K562 (cell line): ENCODE measurements around the gene SMG6. TPM values are rescaled to one million over a fixed set of nuclear protein-coding genes. Genes with fewer than 3 reads are reported as not detected.

ENCODE experiments used
- ATAC-seq: fragments of 200-7000 bp; cut with Tn5 transposase; 3 replicates; pipeline ENCODE4 v1.9.1; 2020; ENCODE audit warnings: moderate library complexity
- BruUV-seq: library from RNA; stranded (reverse); fragments of 400-500 nt; replicated peaks from 2 replicates; lab custom pipeline; 2021; lab: Mats Ljungman, UMichigan
- CTCF ChIA-PET: fragments of 300-600 bp; formaldehyde crosslinking; extraction: SDS; loops from one replicate; lab custom pipeline; 2021; ENCODE audit warnings: low intra/inter-chr PET ratio; lab: Yijun Ruan, JAX
- POLR2A ChIA-PET: fragments of 300-600, 350-650 bp; sonication (Branson Sonifier 250); formaldehyde crosslinking; extraction: SDS; loops from one replicate; lab custom pipeline; 2021; ENCODE audit warnings: antibody characterized with exemption, inconsistent platforms; lab: Yijun Ruan, JAX
- DNase-seq, 4 experiments: peaks; one replicate each; pipeline versions ENCODE4 v3.0.0 to v3.0.0-alpha.2; 2011 to 2018; ENCODE audit warnings: low spot score in 3 of 4, mixed read lengths in 3 of 4; ENCODE audit errors: extremely low read depth in 1 of 4
- FAIRE-seq: peaks from 2 replicates; lab custom pipeline; 2011; peaks lifted over from hg19 to GRCh38; lab: Jason Lieb, UNC
- H2AFZ ChIP-seq: 2 replicates; pipeline ENCODE4 v1.6.0; 2011; ENCODE audit warnings: low read depth, low read length, control low read depth, inconsistent platforms
- H3K27ac ChIP-seq: fragments of 200-600 bp; 3 replicates; pipeline ENCODE4 v1.8.0; 2011; ENCODE audit warnings: low read depth, mild to moderate bottlenecking, control low read depth, inconsistent platforms, low read length, moderate library complexity, mixed read lengths; ENCODE audit errors: extremely low read depth
- H3K27me3 ChIP-seq, 2 experiments: fragments of 300-600 bp in 1 of 2; 2 replicates in 1 of 2; 3 replicates in 1 of 2; pipeline versions ENCODE4 v1.6.0 to v1.8.0; 2011; ENCODE audit warnings: inconsistent platforms in 2 of 2, low read length in 2 of 2, mild to moderate bottlenecking in 1 of 2, mixed read lengths in 1 of 2, moderate library complexity in 1 of 2; ENCODE audit not compliant: control insufficient read depth in 2 of 2, insufficient read depth in 2 of 2
- H3K36me3 ChIP-seq: fragments of 300-600 bp; 3 replicates; pipeline ENCODE4 v1.8.0; 2011; ENCODE audit warnings: mild to moderate bottlenecking, low read length, inconsistent platforms; ENCODE audit not compliant: control insufficient read depth, insufficient read depth
- H3K4me1 ChIP-seq, 2 experiments: fragments of 200-600 bp in 1 of 2; replicated peaks in 1 of 2; 2 replicates in 1 of 2; 3 replicates in 1 of 2; pipeline versions ENCODE4 v1.5.1 to v1.8.0; 2011; ENCODE audit warnings: inconsistent platforms in 2 of 2, low read length in 2 of 2, mild to moderate bottlenecking in 1 of 2, mixed read lengths in 1 of 2, moderate library complexity in 1 of 2; ENCODE audit not compliant: control insufficient read depth in 2 of 2, insufficient read depth in 2 of 2
- H3K4me2 ChIP-seq: 2 replicates; pipeline ENCODE4 v1.6.1; 2011; ENCODE audit warnings: low read length, control low read depth, inconsistent platforms, mixed read lengths; ENCODE audit not compliant: insufficient read depth
- H3K4me3 ChIP-seq: fragments of 200-600 bp; sonication (generic), shearing (Covaris generic); 2 replicates; pipeline ENCODE4 v1.5.1; 2016; ENCODE audit warnings: control low read depth, inconsistent platforms
- H3K79me2 ChIP-seq: fragments of 200-600 bp; 3 replicates; pipeline ENCODE4 v1.8.0; 2011; ENCODE audit warnings: low read length, inconsistent platforms; ENCODE audit not compliant: control insufficient read depth, insufficient read depth
- H3K9ac ChIP-seq, 2 experiments: 2 replicates each; pipeline versions ENCODE4 v1.6.0 to v1.6.1; 2011; ENCODE audit warnings: low read depth in 2 of 2, low read length in 2 of 2, control low read depth in 1 of 2, inconsistent platforms in 1 of 2, mild to moderate bottlenecking in 1 of 2, mixed read lengths in 1 of 2; ENCODE audit not compliant: insufficient read depth in 1 of 2
- H3K9me1 ChIP-seq: one replicate; pipeline ENCODE4 v1.6.0; 2011; ENCODE audit warnings: inconsistent platforms, mild to moderate bottlenecking, low read length, moderate library complexity; ENCODE audit not compliant: control insufficient read depth, insufficient read depth
- H3K9me3 ChIP-seq: replicated peaks from 2 replicates; pipeline ENCODE4 v1.5.1; 2011; ENCODE audit warnings: low read depth, low read length, inconsistent platforms; ENCODE audit not compliant: control insufficient read depth, insufficient read depth
- H4K20me1 ChIP-seq: replicated peaks from 2 replicates; pipeline ENCODE4 v1.6.1; 2011; ENCODE audit warnings: low read length, inconsistent platforms, mixed read lengths; ENCODE audit not compliant: control insufficient read depth, insufficient read depth
- CTCF ChIP-seq, 3 experiments: IDR thresholded peaks in 2 of 3; conservative IDR thresholded peaks in 1 of 3; 2 replicates each; pipeline ENCODE4 v1.5.1; 2011 to 2012; ENCODE audit warnings: low read length in 3 of 3, mild to moderate bottlenecking in 3 of 3, control low read depth in 2 of 3, improper control_type of control experiment in 1 of 3, inconsistent platforms in 1 of 3, low read depth in 1 of 3, mixed read lengths in 1 of 3, moderate library complexity in 1 of 3; ENCODE audit not compliant: insufficient read depth in 2 of 3
- EGR1 ChIP-seq: fragments of 450-650 bp; conservative IDR thresholded peaks from 2 replicates; pipeline ENCODE4 v1.6.1; 2017; ENCODE audit warnings: mild to moderate bottlenecking
- HNRNPL ChIP-seq: fragments of 200-400 bp; formaldehyde crosslinking; IDR thresholded peaks from 2 replicates; pipeline ENCODE4 v1.6.1; 2017; ENCODE audit warnings: low read depth, mild to moderate bottlenecking, low read length
- MAZ ChIP-seq, 2 experiments: fragments of 450-650 bp in 1 of 2; sonication (generic) in 1 of 2; formaldehyde crosslinking; IDR thresholded peaks in 1 of 2; conservative IDR thresholded peaks in 1 of 2; 2 replicates each; pipeline versions ENCODE4 v1.4.0 to v1.5.0; 2020; ENCODE audit warnings: mild to moderate bottlenecking in 1 of 2, missing genetic modification reagents in 1 of 2
- MLLT1 ChIP-seq, 2 experiments: fragments of 450-650 bp; IDR thresholded peaks; 2 replicates each; pipeline ENCODE4 v1.6.1; 2016
- POLR2G ChIP-seq: fragments of 200-400 bp; formaldehyde crosslinking; IDR thresholded peaks from 2 replicates; pipeline ENCODE4 v1.6.1; 2017; ENCODE audit warnings: low read depth, mild to moderate bottlenecking, antibody characterized with exemption, low read length, moderate library complexity
- RB1 ChIP-seq: fragments of 450-650 bp; IDR thresholded peaks from 2 replicates; pipeline ENCODE4 v1.6.1; 2017; ENCODE audit warnings: low read depth, mild to moderate bottlenecking
- RFX1 ChIP-seq: fragments of 450-650 bp; IDR thresholded peaks from 2 replicates; pipeline ENCODE4 v1.6.1; 2016; ENCODE audit warnings: mild to moderate bottlenecking, moderate library complexity
- ZNF3 ChIP-seq: fragments of 250-450 bp; sonication (Bioruptor Pico); IDR thresholded peaks from 2 replicates; pipeline ENCODE4 v1.5.0; 2021; ENCODE audit warnings: mild to moderate bottlenecking, moderate library complexity
- WGBS: fragments of 100-300 bp; shearing (Covaris generic); methylation state at CpG from one replicate; pipeline ENCODE4 v1.1.6; 2016; ENCODE audit warnings: low coverage, mixed read lengths; ENCODE audit not compliant: insufficient coverage; ENCODE audit errors: missing lambda C conversion rate; 5-methylcytosine and 5-hydroxymethylcytosine counted together
- in situ Hi-C: fragments of 300-500 bp; cut with MboI; formaldehyde crosslinking; loops from 4 replicates; pipeline ENCODE4 v1.15.0; 2018; ENCODE audit warnings: inconsistent platforms, mixed read lengths
- intact Hi-C: fragments of 100-400 bp; cut with micrococcal nuclease; formaldehyde crosslinking; loops from 2 replicates; pipeline ENCODE4 v1.14.2; 2022
- polyA plus RNA-seq, 8 experiments: library from polyadenylated mRNA; depleted of rRNA in 4 of 8; stranded (reverse) in 5 of 8; unstranded in 3 of 8; fragments of >200 nt; fragmentation: Nextera tagmentation in 2 of 8; fragmentation: Illumina TruSeq in 1 of 8; extraction: Ambion mirVana in 2 of 8; extraction: Trizol in 1 of 8; gene quantifications; 2 replicates each; pipeline versions ENCODE4 v1.2.1 to v1.2.3, GENCODE V29; 2011 to 2014; ENCODE audit warnings: inconsistent platforms in 1 of 8, missing spikeins in 1 of 8
- total RNA-seq, 7 experiments: library from RNA; depleted of rRNA in 6 of 7; stranded (reverse); fragments of >200 nt in 6 of 7; fragmentation: Illumina TruSeq in 2 of 7; extraction: Trizol in 2 of 7; gene quantifications; 2 replicates each; pipeline versions ENCODE4 v1.2.1 to v1.2.3, GENCODE V29; 2011 to 2021; ENCODE audit warnings: low replicate concordance in 1 of 7
- TF ChIP-seq, protein P1 (sequence below), 2 experiments: fragments of 450-650 bp in 1 of 2; sonication (generic) in 1 of 2; formaldehyde crosslinking in 1 of 2; IDR thresholded peaks in 1 of 2; conservative IDR thresholded peaks in 1 of 2; 2 replicates each; pipeline versions ENCODE4 v1.6.1 to v1.8.1; 2016 to 2023; ENCODE audit warnings: mild to moderate bottlenecking in 2 of 2, moderate library complexity in 2 of 2, inconsistent platforms in 1 of 2, missing genetic modification reagents in 1 of 2
- TF ChIP-seq, protein P2 (sequence below), 2 experiments: IDR thresholded peaks; 2 replicates each; pipeline ENCODE4 v1.6.1; 2011; ENCODE audit warnings: borderline replicate concordance in 1 of 2, control low read depth in 1 of 2, low read depth in 1 of 2, low read length in 1 of 2, mild to moderate bottlenecking in 1 of 2, mixed read lengths in 1 of 2, moderate library complexity in 1 of 2; ENCODE audit not compliant: insufficient read depth in 1 of 2, insufficient read length in 1 of 2, poor library complexity in 1 of 2, severe bottlenecking in 1 of 2; ENCODE audit errors: extremely low read depth in 1 of 2

SMG6 gene
- total and polyA plus RNA-seq, 9 of the 15 experiments (the other 6 are each of a cell fraction or from before 2014, with no cell fraction given): 0.44 to 13.9 (median 6.0) TPM

DNA sequence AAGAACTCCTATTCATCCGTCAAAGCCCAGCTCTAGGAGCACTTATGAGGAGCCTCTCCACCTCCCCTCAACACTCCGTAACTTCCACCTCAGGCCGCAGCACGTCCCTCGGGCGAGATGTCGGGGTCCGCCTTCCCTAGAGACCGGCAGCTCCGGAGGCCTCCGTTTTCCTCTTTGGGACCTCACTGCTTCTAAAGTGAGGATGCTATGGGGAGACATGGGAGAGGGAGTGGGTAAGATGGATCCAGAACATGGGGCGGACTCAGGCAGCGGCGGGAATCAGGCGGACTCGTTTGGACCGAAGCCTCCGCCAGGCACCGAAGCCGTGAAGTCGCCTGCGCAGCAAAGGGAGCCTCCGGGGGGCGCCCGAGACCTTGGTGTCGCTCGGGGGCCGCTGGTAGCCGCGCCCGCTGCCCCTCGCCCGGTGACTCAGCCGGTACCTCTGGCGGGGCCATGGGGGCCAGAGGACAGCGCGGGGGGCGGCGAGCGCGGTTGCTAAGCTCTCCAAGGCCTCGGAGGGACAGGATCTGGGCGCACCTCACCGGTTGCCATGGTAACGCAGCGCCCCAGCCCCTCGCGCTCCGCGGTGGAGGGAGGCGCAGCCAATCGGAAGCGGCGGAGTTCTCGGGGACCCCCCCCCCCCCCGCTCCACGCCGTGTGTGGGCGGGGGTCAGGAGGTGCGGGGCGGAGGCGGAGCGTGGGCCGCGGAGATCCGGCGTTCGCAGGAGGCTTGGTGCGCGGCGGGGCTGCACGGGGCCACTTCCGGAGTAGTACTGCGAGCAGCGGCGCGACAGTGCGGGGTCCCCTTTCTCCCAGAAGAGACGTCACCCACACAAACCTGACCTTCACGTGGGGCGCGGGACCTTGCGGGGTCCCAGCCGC lies 250.0 kb downstream of the SMG6 start:
- Histone ChIP-seq H3K36me3 (no peaks in the 10 kb centered on the region), H3K27ac (no peak overlapping the region), H3K4me3 (peak overlapping the region; percentile 37), H3K27me3 (no peaks in the 10 kb centered on the region), H3K4me1 (peaks cover 7 to 51% of the 10 kb centered on the region in 2 experiments; a peak in 4 of 5 replicates), H3K79me2 (no peaks in the 10 kb centered on the region), H3K9me1 (no peaks in the 10 kb centered on the region), H3K4me2 (peak overlapping the region; percentile 55), H2AFZ (no peak overlapping the region), H3K9ac (peak overlapping the region in 1 of 2 experiments; percentile 81; a peak in 2 of 4 replicates), H4K20me1 (no peaks in the 10 kb centered on the region), H3K9me3 (no peaks in the 10 kb centered on the region)
- ChIA-PET CTCF (interaction anchor here (0.7 to 2.2 kb wide), 4 partner anchors 115 to 228 kb away, joined by 3 to 25 read pairs (median 4); no protein-coding TSS in a partner anchor), POLR2A (no interaction called here)
- DNase-seq: peak; percentile 38 to 69 (median 46)
- ATAC-seq: peak; percentile 50
- FAIRE-seq: no peak
- intact Hi-C loops (loop anchor here (1.0 to 10.0 kb wide), 3 partner anchors 121 to 299 kb away; no protein-coding TSS in a partner anchor), in situ Hi-C loops (no loop called here)
- BruUV-seq: no TSS peak
- 35% methylated on average over 15 of the region's 84 CpGs for WGBS
- peak; percentile 94 for TF ChIP-seq RFX1
- TF ChIP-seq ZNF3 (CRISPR knock-in tag): no peak
- TF ChIP-seq, protein P1, sequence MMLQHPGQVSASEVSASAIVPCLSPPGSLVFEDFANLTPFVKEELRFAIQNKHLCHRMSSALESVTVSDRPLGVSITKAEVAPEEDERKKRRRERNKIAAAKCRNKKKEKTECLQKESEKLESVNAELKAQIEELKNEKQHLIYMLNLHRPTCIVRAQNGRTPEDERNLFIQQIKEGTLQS (IDR thresholded peaks at IDR 0.05): peak; percentile 31; the same call in 1 of the 2 replicates
- TF ChIP-seq, protein P1 (CRISPR knock-in tag; conservative IDR thresholded peaks at IDR 0.05): no peak
- TF ChIP-seq MLLT1 (IDR thresholded peaks at IDR 0.05): no peak
- TF ChIP-seq CTCF (IDR thresholded peaks at IDR 0.05 in 2 of 3, conservative IDR thresholded peaks at IDR 0.05 in 1 of 3; ENCODE audit: insufficient read depth in 2 of 3, low read depth in 1 of 3, low read length in 3 of 3): peak; percentile 34 to 62 (median 50); a peak in 5 of 6 replicates
- TF ChIP-seq MAZ (CRISPR knock-in tag; conservative IDR thresholded peaks at IDR 0.05 in 1 of 2, IDR thresholded peaks at IDR 0.05 in 1 of 2): 0 out of 4 replicates have a peak, but pooled peaks of 1 of the 2 experiments have one; percentile 30
- TF ChIP-seq, protein P2, sequence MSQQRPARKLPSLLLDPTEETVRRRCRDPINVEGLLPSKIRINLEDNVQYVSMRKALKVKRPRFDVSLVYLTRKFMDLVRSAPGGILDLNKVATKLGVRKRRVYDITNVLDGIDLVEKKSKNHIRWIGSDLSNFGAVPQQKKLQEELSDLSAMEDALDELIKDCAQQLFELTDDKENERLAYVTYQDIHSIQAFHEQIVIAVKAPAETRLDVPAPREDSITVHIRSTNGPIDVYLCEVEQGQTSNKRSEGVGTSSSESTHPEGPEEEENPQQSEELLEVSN (IDR thresholded peaks at IDR 0.05; ENCODE audit: borderline replicate concordance in 1 of 2, extremely low read depth in 1 of 2, insufficient read depth in 1 of 2, insufficient read length in 1 of 2, low read depth in 1 of 2, low read length in 1 of 2, poor library complexity in 1 of 2, severe bottlenecking in 1 of 2): peak in 1 of 2 experiments; percentile 38
- peak; percentile 29; the same call in 1 of the 2 replicates for TF ChIP-seq RB1
- TF ChIP-seq EGR1: peak; percentile 87
- 0 out of 2 replicates have a peak, but pooled peaks have one; percentile 54 for TF ChIP-seq HNRNPL
- peak; percentile 40; the same call in 1 of the 2 replicates for TF ChIP-seq POLR2G
